GM23338 (cell line): ENCODE results near the gene MTCL1. TPM values are rescaled to one million over a fixed set of nuclear protein-coding genes. Genes with fewer than 3 reads are reported as not detected.

Source experiments
- ATAC-seq: fragments of 200-7000 bp; cut with Tn5 transposase; 3 replicates; pipeline ENCODE4 v1.9.1; 2020
- DNase-seq: peaks from one replicate; pipeline ENCODE4 v3.0.0-alpha.2; 2015; ENCODE audit warnings: low spot score
- H2AFZ ChIP-seq: fragments of 200-600 bp; sonication (generic); 2 replicates; pipeline ENCODE4 v1.8.0; 2016; ENCODE audit warnings: antibody characterized with exemption, mild to moderate bottlenecking, moderate library complexity
- H3F3A ChIP-seq: fragments of 200-600 bp; sonication (generic); replicated peaks from 2 replicates; pipeline ENCODE4 v1.8.0; 2017; ENCODE audit warnings: antibody characterized with exemption, mixed run types, low read depth
- H3K27ac ChIP-seq: fragments of 200-600 bp; sonication (generic); 2 replicates; pipeline ENCODE4 v1.6.1; 2016; ENCODE audit warnings: low read depth
- H3K27me3 ChIP-seq: fragments of 200-600 bp; sonication (generic); 2 replicates; pipeline ENCODE4 v1.8.0; 2016; ENCODE audit warnings: mild to moderate bottlenecking, mixed run types, moderate library complexity; ENCODE audit not compliant: insufficient read depth
- H3K36me3 ChIP-seq: fragments of 200-600 bp; sonication (generic); 2 replicates; pipeline ENCODE4 v1.8.0; 2016; ENCODE audit warnings: mild to moderate bottlenecking; ENCODE audit not compliant: insufficient read depth
- H3K4me1 ChIP-seq: fragments of 200-600 bp; sonication (generic); 2 replicates; pipeline ENCODE4 v1.8.0; 2016; ENCODE audit warnings: mild to moderate bottlenecking, moderate library complexity; ENCODE audit not compliant: insufficient read depth
- H3K4me2 ChIP-seq: fragments of 200-600 bp; sonication (generic); 2 replicates; pipeline ENCODE4 v1.7.1; 2017; ENCODE audit warnings: mixed run types
- H3K4me3 ChIP-seq: fragments of 200-600 bp; sonication (generic); 2 replicates; pipeline ENCODE4 v1.6.1; 2016; ENCODE audit warnings: mixed run types
- H3K79me2 ChIP-seq: fragments of 200-600 bp; sonication (generic); replicated peaks from 2 replicates; pipeline ENCODE4 v1.8.0; 2017; ENCODE audit warnings: mild to moderate bottlenecking; ENCODE audit not compliant: insufficient read depth
- H3K9me2 ChIP-seq: fragments of 200-600 bp; sonication (generic); 2 replicates; pipeline ENCODE4 v1.8.0; 2017; ENCODE audit not compliant: insufficient read depth
- H4K20me1 ChIP-seq: fragments of 200-600 bp; sonication (generic); replicated peaks from 2 replicates; pipeline ENCODE4 v1.8.0; 2017; ENCODE audit warnings: mild to moderate bottlenecking; ENCODE audit not compliant: insufficient read depth
- H3K27ac Mint-ChIP-seq: 2 replicates; pipeline ENCODE4 v1.8.0; 2020; ENCODE audit warnings: inconsistent platforms, mild to moderate bottlenecking, moderate library complexity, mixed read lengths
- H3K27me3 Mint-ChIP-seq: 3 replicates; pipeline ENCODE4 v1.8.0; 2022; ENCODE audit warnings: low read depth, mild to moderate bottlenecking, moderate library complexity, mixed read lengths, inconsistent platforms; ENCODE audit not compliant: insufficient read depth, poor library complexity
- H3K36me3 Mint-ChIP-seq: 3 replicates; pipeline ENCODE4 v1.8.0; 2021; ENCODE audit warnings: low read depth, mild to moderate bottlenecking, inconsistent platforms, moderate library complexity, mixed read lengths
- H3K4me1 Mint-ChIP-seq: 3 replicates; pipeline ENCODE4 v1.8.0; 2020; ENCODE audit warnings: mild to moderate bottlenecking, inconsistent platforms, mixed read lengths
- H3K4me3 Mint-ChIP-seq: 3 replicates; pipeline ENCODE4 v1.8.0; 2021; ENCODE audit warnings: moderate library complexity, mild to moderate bottlenecking, inconsistent platforms, mixed read lengths
- H3K9me3 Mint-ChIP-seq: 3 replicates; pipeline ENCODE4 v1.8.0; 2020; ENCODE audit warnings: moderate library complexity, mild to moderate bottlenecking, inconsistent platforms, mixed read lengths
- CREB1 ChIP-seq: fragments of 250-450 bp; sonication (Bioruptor Pico); IDR thresholded peaks from 2 replicates; pipeline ENCODE4 v1.5.0; 2020; ENCODE audit warnings: low read depth, mild to moderate bottlenecking, moderate library complexity
- EZH2 ChIP-seq: fragments of 200-600 bp; sonication (generic); IDR thresholded peaks from one replicate; pipeline ENCODE4 v1.8.0; 2017; ENCODE audit warnings: antibody characterized with exemption, mild to moderate bottlenecking, low read depth; ENCODE audit not compliant: unreplicated experiment
- EZH2phosphoT487 ChIP-seq: fragments of 200-600 bp; sonication (generic); IDR thresholded peaks from one replicate; pipeline ENCODE4 v1.8.1; 2018; ENCODE audit warnings: antibody characterized with exemption; ENCODE audit not compliant: unreplicated experiment
- JUNB ChIP-seq: IDR thresholded peaks from one replicate; pipeline ENCODE4 v1.6.1; 2016; ENCODE audit warnings: antibody characterized with exemption; ENCODE audit not compliant: unreplicated experiment
- NANOG ChIP-seq: IDR thresholded peaks from 2 replicates; pipeline ENCODE4 v1.6.1; 2016; ENCODE audit warnings: antibody characterized with exemption, borderline replicate concordance
- POLR2AphosphoS5 ChIP-seq: IDR thresholded peaks from 2 replicates; pipeline ENCODE4 v1.6.1; 2016; ENCODE audit warnings: antibody characterized with exemption, low read depth
- STAT1 ChIP-seq: IDR thresholded peaks from one replicate; pipeline ENCODE4 v1.6.1; 2016; ENCODE audit warnings: antibody characterized with exemption; ENCODE audit not compliant: unreplicated experiment
- ZNF114 ChIP-seq: fragments of 250-450 bp; sonication (Bioruptor Pico); IDR thresholded peaks from 2 replicates; pipeline ENCODE4 v1.5.0; 2020; ENCODE audit warnings: mild to moderate bottlenecking, moderate library complexity
- ZNF331 ChIP-seq: fragments of 250-450 bp; sonication (Bioruptor Pico); IDR thresholded peaks from 2 replicates; pipeline ENCODE4 v1.5.0; 2020; ENCODE audit warnings: low read depth, mild to moderate bottlenecking, moderate library complexity
- polyA plus RNA-seq: library from polyadenylated mRNA; unstranded; fragments of >200 nt; fragmentation: Nextera tagmentation; extraction: Ambion mirVana; gene quantifications from 2 replicates; pipeline ENCODE4 v1.2.1, GENCODE V29; 2016
- total RNA-seq: library from RNA; depleted of rRNA; stranded (reverse); fragments of >200 nt; shearing (Covaris generic); gene quantifications from 2 replicates; pipeline ENCODE4 v1.2.3, GENCODE V29; 2014
- TF ChIP-seq, protein P1 (sequence below), 2 experiments: fragments of 200-600 bp in 1 of 2; sonication (generic) in 1 of 2; conservative IDR thresholded peaks; 2 replicates each; pipeline versions ENCODE4 v1.5.1 to v1.6.1; 2016 to 2017; ENCODE audit warnings: antibody characterized with exemption in 2 of 2, low read depth in 2 of 2, mild to moderate bottlenecking in 2 of 2, moderate library complexity in 1 of 2
- TF ChIP-seq, protein P2 (sequence below): fragments of 250-450 bp; sonication (Bioruptor Pico); IDR thresholded peaks from 2 replicates; pipeline ENCODE4 v1.5.0; 2020; ENCODE audit warnings: mild to moderate bottlenecking, moderate library complexity
- TF ChIP-seq, protein P3 (sequence below): IDR thresholded peaks from 2 replicates; pipeline ENCODE4 v1.6.1; 2016; ENCODE audit warnings: antibody characterized with exemption
- TF ChIP-seq, protein P4 (sequence below): IDR thresholded peaks from one replicate; pipeline ENCODE4 v1.6.1; 2018; ENCODE audit warnings: antibody characterized with exemption; ENCODE audit not compliant: unreplicated experiment

The MTCL1 gene
- total and polyA plus RNA-seq, 2 experiments from 2014 or later = 14.4 to 45.0 TPM

DNA sequence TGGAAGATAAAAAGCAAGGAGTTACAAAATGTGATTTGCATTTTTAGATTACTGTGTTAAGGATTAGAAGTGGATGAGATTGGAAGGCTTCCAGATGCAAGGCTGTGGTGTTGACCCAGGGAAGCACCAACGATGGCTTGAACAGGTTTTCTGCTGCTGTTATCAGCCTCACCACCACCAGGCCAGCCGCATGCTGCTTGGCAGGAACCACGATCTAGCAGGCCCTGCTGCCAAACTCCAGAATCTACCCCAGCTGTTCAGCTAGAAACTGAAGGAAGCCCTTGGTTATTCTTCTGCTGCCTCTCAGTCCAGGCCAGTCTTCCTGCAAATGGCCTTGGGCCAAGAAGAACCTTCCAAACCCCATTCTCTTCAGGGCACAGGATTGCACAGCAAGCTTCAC is 133.9 kb downstream of the MTCL1 start:
- no peak overlapping the region for H3K4me2 ChIP-seq
- no peaks in the 10 kb centered on the region for H3K79me2 ChIP-seq
- Mint-ChIP-seq H3K27me3 (peaks cover 6% of the 10 kb centered on the region), H3K4me3 (no peak overlapping the region), H3K27ac (no peak overlapping the region), H3K36me3 (peaks cover 22% of the 10 kb centered on the region; the same call in 2 of the 3 replicates), H3K4me1 (peaks cover 4% of the 10 kb centered on the region; the same call in 2 of the 3 replicates), H3K9me3 (peaks cover 26% of the 10 kb centered on the region)
- TF ChIP-seq POLR2AphosphoS5 (no peak), EZH2 (no peak), EZH2phosphoT487 (no peak), ZNF331 (CRISPR knock-in tag) (no peak), JUNB (no peak), STAT1 (no peak), ZNF114 (CRISPR knock-in tag) (no peak), CREB1 (CRISPR knock-in tag) (no peak), NANOG (no peak)
- TF ChIP-seq, protein P1, sequence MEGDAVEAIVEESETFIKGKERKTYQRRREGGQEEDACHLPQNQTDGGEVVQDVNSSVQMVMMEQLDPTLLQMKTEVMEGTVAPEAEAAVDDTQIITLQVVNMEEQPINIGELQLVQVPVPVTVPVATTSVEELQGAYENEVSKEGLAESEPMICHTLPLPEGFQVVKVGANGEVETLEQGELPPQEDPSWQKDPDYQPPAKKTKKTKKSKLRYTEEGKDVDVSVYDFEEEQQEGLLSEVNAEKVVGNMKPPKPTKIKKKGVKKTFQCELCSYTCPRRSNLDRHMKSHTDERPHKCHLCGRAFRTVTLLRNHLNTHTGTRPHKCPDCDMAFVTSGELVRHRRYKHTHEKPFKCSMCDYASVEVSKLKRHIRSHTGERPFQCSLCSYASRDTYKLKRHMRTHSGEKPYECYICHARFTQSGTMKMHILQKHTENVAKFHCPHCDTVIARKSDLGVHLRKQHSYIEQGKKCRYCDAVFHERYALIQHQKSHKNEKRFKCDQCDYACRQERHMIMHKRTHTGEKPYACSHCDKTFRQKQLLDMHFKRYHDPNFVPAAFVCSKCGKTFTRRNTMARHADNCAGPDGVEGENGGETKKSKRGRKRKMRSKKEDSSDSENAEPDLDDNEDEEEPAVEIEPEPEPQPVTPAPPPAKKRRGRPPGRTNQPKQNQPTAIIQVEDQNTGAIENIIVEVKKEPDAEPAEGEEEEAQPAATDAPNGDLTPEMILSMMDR (conservative IDR thresholded peaks at IDR 0.05; ENCODE audit: low read depth in 2 of 2) = no peak
- TF ChIP-seq, protein P2, sequence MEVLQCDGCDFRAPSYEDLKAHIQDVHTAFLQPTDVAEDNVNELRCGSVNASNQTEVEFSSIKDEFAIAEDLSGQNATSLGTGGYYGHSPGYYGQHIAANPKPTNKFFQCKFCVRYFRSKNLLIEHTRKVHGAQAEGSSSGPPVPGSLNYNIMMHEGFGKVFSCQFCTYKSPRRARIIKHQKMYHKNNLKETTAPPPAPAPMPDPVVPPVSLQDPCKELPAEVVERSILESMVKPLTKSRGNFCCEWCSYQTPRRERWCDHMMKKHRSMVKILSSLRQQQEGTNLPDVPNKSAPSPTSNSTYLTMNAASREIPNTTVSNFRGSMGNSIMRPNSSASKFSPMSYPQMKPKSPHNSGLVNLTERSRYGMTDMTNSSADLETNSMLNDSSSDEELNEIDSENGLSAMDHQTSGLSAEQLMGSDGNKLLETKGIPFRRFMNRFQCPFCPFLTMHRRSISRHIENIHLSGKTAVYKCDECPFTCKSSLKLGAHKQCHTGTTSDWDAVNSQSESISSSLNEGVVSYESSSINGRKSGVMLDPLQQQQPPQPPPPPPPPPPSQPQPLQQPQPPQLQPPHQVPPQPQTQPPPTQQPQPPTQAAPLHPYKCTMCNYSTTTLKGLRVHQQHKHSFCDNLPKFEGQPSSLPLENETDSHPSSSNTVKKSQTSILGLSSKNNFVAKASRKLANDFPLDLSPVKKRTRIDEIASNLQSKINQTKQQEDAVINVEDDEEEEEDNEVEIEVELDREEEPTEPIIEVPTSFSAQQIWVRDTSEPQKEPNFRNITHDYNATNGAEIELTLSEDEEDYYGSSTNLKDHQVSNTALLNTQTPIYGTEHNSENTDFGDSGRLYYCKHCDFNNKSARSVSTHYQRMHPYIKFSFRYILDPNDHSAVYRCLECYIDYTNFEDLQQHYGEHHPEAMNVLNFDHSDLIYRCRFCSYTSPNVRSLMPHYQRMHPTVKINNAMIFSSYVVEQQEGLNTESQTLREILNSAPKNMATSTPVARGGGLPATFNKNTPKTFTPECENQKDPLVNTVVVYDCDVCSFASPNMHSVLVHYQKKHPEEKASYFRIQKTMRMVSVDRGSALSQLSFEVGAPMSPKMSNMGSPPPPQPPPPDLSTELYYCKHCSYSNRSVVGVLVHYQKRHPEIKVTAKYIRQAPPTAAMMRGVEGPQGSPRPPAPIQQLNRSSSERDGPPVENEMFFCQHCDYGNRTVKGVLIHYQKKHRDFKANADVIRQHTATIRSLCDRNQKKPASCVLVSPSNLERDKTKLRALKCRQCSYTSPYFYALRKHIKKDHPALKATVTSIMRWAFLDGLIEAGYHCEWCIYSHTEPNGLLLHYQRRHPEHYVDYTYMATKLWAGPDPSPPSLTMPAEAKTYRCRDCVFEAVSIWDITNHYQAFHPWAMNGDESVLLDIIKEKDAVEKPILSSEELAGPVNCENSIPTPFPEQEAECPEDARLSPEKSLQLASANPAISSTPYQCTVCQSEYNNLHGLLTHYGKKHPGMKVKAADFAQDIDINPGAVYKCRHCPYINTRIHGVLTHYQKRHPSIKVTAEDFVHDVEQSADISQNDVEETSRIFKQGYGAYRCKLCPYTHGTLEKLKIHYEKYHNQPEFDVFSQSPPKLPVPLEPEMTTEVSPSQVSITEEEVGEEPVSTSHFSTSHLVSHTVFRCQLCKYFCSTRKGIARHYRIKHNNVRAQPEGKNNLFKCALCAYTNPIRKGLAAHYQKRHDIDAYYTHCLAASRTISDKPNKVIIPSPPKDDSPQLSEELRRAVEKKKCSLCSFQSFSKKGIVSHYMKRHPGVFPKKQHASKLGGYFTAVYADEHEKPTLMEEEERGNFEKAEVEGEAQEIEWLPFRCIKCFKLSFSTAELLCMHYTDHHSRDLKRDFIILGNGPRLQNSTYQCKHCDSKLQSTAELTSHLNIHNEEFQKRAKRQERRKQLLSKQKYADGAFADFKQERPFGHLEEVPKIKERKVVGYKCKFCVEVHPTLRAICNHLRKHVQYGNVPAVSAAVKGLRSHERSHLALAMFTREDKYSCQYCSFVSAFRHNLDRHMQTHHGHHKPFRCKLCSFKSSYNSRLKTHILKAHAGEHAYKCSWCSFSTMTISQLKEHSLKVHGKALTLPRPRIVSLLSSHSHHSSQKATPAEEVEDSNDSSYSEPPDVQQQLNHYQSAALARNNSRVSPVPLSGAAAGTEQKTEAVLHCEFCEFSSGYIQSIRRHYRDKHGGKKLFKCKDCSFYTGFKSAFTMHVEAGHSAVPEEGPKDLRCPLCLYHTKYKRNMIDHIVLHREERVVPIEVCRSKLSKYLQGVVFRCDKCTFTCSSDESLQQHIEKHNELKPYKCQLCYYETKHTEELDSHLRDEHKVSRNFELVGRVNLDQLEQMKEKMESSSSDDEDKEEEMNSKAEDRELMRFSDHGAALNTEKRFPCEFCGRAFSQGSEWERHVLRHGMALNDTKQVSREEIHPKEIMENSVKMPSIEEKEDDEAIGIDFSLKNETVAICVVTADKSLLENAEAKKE (CRISPR knock-in tag) = no peak
- TF ChIP-seq, protein P3, sequence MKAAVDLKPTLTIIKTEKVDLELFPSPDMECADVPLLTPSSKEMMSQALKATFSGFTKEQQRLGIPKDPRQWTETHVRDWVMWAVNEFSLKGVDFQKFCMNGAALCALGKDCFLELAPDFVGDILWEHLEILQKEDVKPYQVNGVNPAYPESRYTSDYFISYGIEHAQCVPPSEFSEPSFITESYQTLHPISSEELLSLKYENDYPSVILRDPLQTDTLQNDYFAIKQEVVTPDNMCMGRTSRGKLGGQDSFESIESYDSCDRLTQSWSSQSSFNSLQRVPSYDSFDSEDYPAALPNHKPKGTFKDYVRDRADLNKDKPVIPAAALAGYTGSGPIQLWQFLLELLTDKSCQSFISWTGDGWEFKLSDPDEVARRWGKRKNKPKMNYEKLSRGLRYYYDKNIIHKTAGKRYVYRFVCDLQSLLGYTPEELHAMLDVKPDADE = no peak
- TF ChIP-seq, protein P4, sequence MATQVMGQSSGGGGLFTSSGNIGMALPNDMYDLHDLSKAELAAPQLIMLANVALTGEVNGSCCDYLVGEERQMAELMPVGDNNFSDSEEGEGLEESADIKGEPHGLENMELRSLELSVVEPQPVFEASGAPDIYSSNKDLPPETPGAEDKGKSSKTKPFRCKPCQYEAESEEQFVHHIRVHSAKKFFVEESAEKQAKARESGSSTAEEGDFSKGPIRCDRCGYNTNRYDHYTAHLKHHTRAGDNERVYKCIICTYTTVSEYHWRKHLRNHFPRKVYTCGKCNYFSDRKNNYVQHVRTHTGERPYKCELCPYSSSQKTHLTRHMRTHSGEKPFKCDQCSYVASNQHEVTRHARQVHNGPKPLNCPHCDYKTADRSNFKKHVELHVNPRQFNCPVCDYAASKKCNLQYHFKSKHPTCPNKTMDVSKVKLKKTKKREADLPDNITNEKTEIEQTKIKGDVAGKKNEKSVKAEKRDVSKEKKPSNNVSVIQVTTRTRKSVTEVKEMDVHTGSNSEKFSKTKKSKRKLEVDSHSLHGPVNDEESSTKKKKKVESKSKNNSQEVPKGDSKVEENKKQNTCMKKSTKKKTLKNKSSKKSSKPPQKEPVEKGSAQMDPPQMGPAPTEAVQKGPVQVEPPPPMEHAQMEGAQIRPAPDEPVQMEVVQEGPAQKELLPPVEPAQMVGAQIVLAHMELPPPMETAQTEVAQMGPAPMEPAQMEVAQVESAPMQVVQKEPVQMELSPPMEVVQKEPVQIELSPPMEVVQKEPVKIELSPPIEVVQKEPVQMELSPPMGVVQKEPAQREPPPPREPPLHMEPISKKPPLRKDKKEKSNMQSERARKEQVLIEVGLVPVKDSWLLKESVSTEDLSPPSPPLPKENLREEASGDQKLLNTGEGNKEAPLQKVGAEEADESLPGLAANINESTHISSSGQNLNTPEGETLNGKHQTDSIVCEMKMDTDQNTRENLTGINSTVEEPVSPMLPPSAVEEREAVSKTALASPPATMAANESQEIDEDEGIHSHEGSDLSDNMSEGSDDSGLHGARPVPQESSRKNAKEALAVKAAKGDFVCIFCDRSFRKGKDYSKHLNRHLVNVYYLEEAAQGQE = no peak
- DNase-seq (no peak), ATAC-seq (no peak)
- no peaks in the 10 kb centered on the region for H3K27me3 ChIP-seq
- no peaks in the 10 kb centered on the region for H4K20me1 ChIP-seq
- no peak overlapping the region for H2AFZ ChIP-seq
- H3K27ac ChIP-seq = no peak overlapping the region
- no peaks in the 10 kb centered on the region for H3K9me2 ChIP-seq
- H3K36me3 ChIP-seq = peaks cover 7% of the 10 kb centered on the region; the same call in 1 of the 2 replicates
- no peaks in the 10 kb centered on the region for H3F3A ChIP-seq
- no peak overlapping the region for H3K4me3 ChIP-seq
- H3K4me1 ChIP-seq = no peaks in the 10 kb centered on the region
